ENCODE results near the gene IL32. TPM values are rescaled to one million over a fixed set of nuclear protein-coding genes. Genes with fewer than 3 reads are reported as not detected.
"Not testable (repeated sequence)": the region's sequence is repeated elsewhere in the genome, so short reads cannot be mapped to it uniquely, and the experiment has no call there.

Gene IL32
- total and polyA plus RNA-seq, 5 experiments from 2014 or later: 363 to 2,118 (median 1,686) TPM

GRCh38 chr16:3065742-3066439 is 451 bp downstream of the IL32 start:
- no peaks in the 10 kb centered on the region for H3K9me3 Mint-ChIP-seq
- H3K27me3 Mint-ChIP-seq: no peaks in the 10 kb centered on the region
- H3K4me1 Mint-ChIP-seq: peaks cover 30 to 72% (median 68%) of the 10 kb centered on the region in 4 donors
- H3K36me3 Mint-ChIP-seq: peaks cover 7 to 36% (median 9%) of the 10 kb centered on the region in 3 donors
- peak overlapping the region; percentile 97 to 100 (median 98) for H3K27ac Mint-ChIP-seq
- peak in 3 of 10 donors; percentile 26 to 47 (median 40) for DNase-seq
- POLR2A ChIA-PET: interaction anchor here (0.6 to 17.1 kb wide), 18 partner anchors 7 to 391 kb away, joined by 3 to 278 read pairs (median 6); partner anchors contain the start of genes ZNF213 and ZSCAN10
- peak overlapping the region; percentile 97 to 100 (median 100) for H3K4me3 Mint-ChIP-seq
- peak; percentile 51 to 54 for ATAC-seq

GRCh38 chr16:3066440-3066748 is 954 bp downstream of the IL32 start:
- H3K36me3 Mint-ChIP-seq: peaks cover 7 to 36% (median 9%) of the 10 kb centered on the region in 3 donors
- POLR2A ChIA-PET: interaction anchor here (0.6 to 17.1 kb wide), 13 partner anchors 7 to 391 kb away, joined by 3 to 278 read pairs (median 11); partner anchors contain the start of genes ZNF213 and ZSCAN10
- no peaks in the 10 kb centered on the region for H3K27me3 Mint-ChIP-seq
- peak overlapping the region; percentile 97 to 100 (median 100) for H3K4me3 Mint-ChIP-seq
- peaks cover 33 to 75% (median 72%) of the 10 kb centered on the region in 4 donors for H3K4me1 Mint-ChIP-seq
- peak in 1 of 2 donors; percentile 12 for ATAC-seq
- H3K27ac Mint-ChIP-seq: peak overlapping the region; percentile 97 to 100 (median 98)
- no peaks in the 10 kb centered on the region for H3K9me3 Mint-ChIP-seq
- no peak for DNase-seq

- peaks cover 7 to 36% (median 9%) of the 10 kb centered on the region in 3 donors for H3K36me3 Mint-ChIP-seq
- H3K4me3 Mint-ChIP-seq: peak overlapping the region; percentile 89 to 100 (median 98)
- DNase-seq (no peak), ATAC-seq (no peak)
- peaks cover 42 to 85% (median 71%) of the 10 kb centered on the region in 4 donors for H3K4me1 Mint-ChIP-seq
- POLR2A ChIA-PET: interaction anchor here (0.7 to 17.1 kb wide), 6 partner anchors 8 to 61 kb away, joined by 3 to 278 read pairs (median 96); partner anchors contain the start of genes ZNF213 and ZSCAN10
- H3K27me3 Mint-ChIP-seq: no peaks in the 10 kb centered on the region
- peak overlapping the region; percentile 88 to 100 (median 97) for H3K27ac Mint-ChIP-seq
- H3K9me3 Mint-ChIP-seq: no peaks in the 10 kb centered on the region
Observed at GRCh38 chr16:3068487-3068886, 3.0 kb downstream of the IL32 start.

- Mint-ChIP-seq H3K4me1 (peaks cover 45 to 86% (median 72%) of the 10 kb centered on the region in 4 donors), H3K4me3 (peak overlapping the region; percentile 9 to 73 (median 46)), H3K27ac (peak overlapping the region; percentile 81 to 100 (median 91)), H3K36me3 (peaks cover 7 to 36% (median 9%) of the 10 kb centered on the region in 3 donors)
- POLR2A ChIA-PET: interaction anchor here (0.7 to 17.1 kb wide), 4 partner anchors 10 to 61 kb away, joined by 3 to 278 read pairs (median 149); partner anchors contain the start of genes ZNF213 and ZSCAN10
- H3K27me3 Mint-ChIP-seq, H3K9me3 Mint-ChIP-seq, ATAC-seq, DNase-seq: not testable (repeated sequence)
Observed at GRCh38 chr16:3069146-3069545, 3.7 kb downstream of the IL32 start.

- Mint-ChIP-seq H3K27me3 (no peaks in the 10 kb centered on the region), H3K4me1 (peaks cover 53 to 94% (median 72%) of the 10 kb centered on the region in 4 donors), H3K9me3 (no peaks in the 10 kb centered on the region), H3K27ac (peak overlapping the region; percentile 56 to 100 (median 91)), H3K4me3 (peak overlapping the region in 5 of 10 donors; percentile 18 to 73 (median 52)), H3K36me3 (peaks cover 5 to 34% (median 6%) of the 10 kb centered on the region in 3 donors)
- ATAC-seq (no peak), DNase-seq (no peak)
- POLR2A ChIA-PET: interaction anchor here (1.0 to 17.1 kb wide), 7 partner anchors 8 to 78 kb away, joined by 3 to 261 read pairs (median 8); partner anchors contain the start of gene ZSCAN10
Observed at GRCh38 chr16:3070608-3071111, 5.2 kb downstream of the IL32 start.

GRCh38 chr16:3071655-3072054 is 6.2 kb downstream of the IL32 start:
- Mint-ChIP-seq H3K4me1 (peaks cover 58 to 95% (median 80%) of the 10 kb centered on the region in 4 donors), H3K27ac (peak overlapping the region; percentile 66 to 100 (median 91)), H3K27me3 (no peaks in the 10 kb centered on the region), H3K9me3 (peaks cover 0 to 2% (median 0%) of the 10 kb centered on the region in 9 donors), H3K4me3 (peak overlapping the region in 9 of 10 donors; percentile 29 to 75 (median 56)), H3K36me3 (peaks cover 0 to 32% (median 4%) of the 10 kb centered on the region in 3 donors)
- DNase-seq: no peak
- no peak for ATAC-seq
- POLR2A ChIA-PET: interaction anchor here (0.6 to 17.1 kb wide), 7 partner anchors 9 to 57 kb away, joined by 3 to 261 read pairs (median 8); partner anchors contain the start of gene ZSCAN10

- H3K9me3 Mint-ChIP-seq, DNase-seq, H3K27me3 Mint-ChIP-seq, ATAC-seq: not testable (repeated sequence)
- Mint-ChIP-seq H3K4me3 (peak overlapping the region in 8 of 10 donors; percentile 29 to 75 (median 60)), H3K36me3 (peaks cover 0 to 30% (median 4%) of the 10 kb centered on the region in 3 donors), H3K4me1 (peaks cover 57 to 95% (median 85%) of the 10 kb centered on the region in 4 donors), H3K27ac (peak overlapping the region; percentile 66 to 100 (median 91))
- POLR2A ChIA-PET: interaction anchor here (2.2 to 17.1 kb wide), 4 partner anchors 10 to 57 kb away, joined by 7 to 261 read pairs (median 8); partner anchors contain the start of gene ZSCAN10
Observed at GRCh38 chr16:3072148-3072547, 6.7 kb downstream of the IL32 start.

GRCh38 chr16:3072576-3073263 is 7.3 kb downstream of the IL32 start:
- ATAC-seq (peak in 1 of 2 donors; percentile 29), DNase-seq (peak in 7 of 10 donors; percentile 21 to 74 (median 46))
- Mint-ChIP-seq H3K36me3 (peaks cover 1 to 24% (median 3%) of the 10 kb centered on the region in 3 donors), H3K4me1 (peaks cover 53 to 94% (median 86%) of the 10 kb centered on the region in 4 donors), H3K27ac (peak overlapping the region; percentile 92 to 100 (median 98)), H3K4me3 (peak overlapping the region in 7 of 10 donors; percentile 41 to 87 (median 78))
- POLR2A ChIA-PET: interaction anchor here (0.5 to 17.1 kb wide), 6 partner anchors 9 to 58 kb away, joined by 3 to 261 read pairs (median 7); partner anchors contain the start of gene ZSCAN10
- not testable (repeated sequence) for H3K27me3 Mint-ChIP-seq, H3K9me3 Mint-ChIP-seq

- Mint-ChIP-seq H3K27me3 (no peaks in the 10 kb centered on the region), H3K4me3 (peak overlapping the region; percentile 31 to 89 (median 82)), H3K9me3 (peaks cover 0 to 7% (median 0%) of the 10 kb centered on the region in 9 donors), H3K4me1 (peaks cover 54 to 94% (median 88%) of the 10 kb centered on the region in 4 donors), H3K27ac (peak overlapping the region; percentile 92 to 100 (median 98)), H3K36me3 (peaks cover 4 to 17% (median 5%) of the 10 kb centered on the region in 3 donors)
- POLR2A ChIA-PET: interaction anchor here (0.5 to 17.1 kb wide), 5 partner anchors 8 to 57 kb away, joined by 3 to 261 read pairs (median 8); partner anchors contain the start of genes IL32 and ZSCAN10
- ATAC-seq (no peak), DNase-seq (no peak)
Observed at GRCh38 chr16:3073448-3073847, 8.0 kb downstream of the IL32 start.

- H3K27me3 Mint-ChIP-seq: no peaks in the 10 kb centered on the region
- peak; percentile 37 to 93 (median 82) for DNase-seq
- peaks cover 5 to 8% (median 5%) of the 10 kb centered on the region in 3 donors for H3K36me3 Mint-ChIP-seq
- peak; percentile 91 to 96 for ATAC-seq
- POLR2A ChIA-PET: interaction anchor here (0.6 to 17.1 kb wide), 19 partner anchors 9 to 427 kb away, joined by 3 to 261 read pairs (median 6); partner anchors contain the start of genes HCFC1R1, IL32, THOC6 and TNFRSF12A
- peaks cover 0 to 7% (median 0%) of the 10 kb centered on the region in 9 donors for H3K9me3 Mint-ChIP-seq
- peaks cover 53 to 89% (median 87%) of the 10 kb centered on the region in 4 donors for H3K4me1 Mint-ChIP-seq
- H3K4me3 Mint-ChIP-seq: peak overlapping the region; percentile 58 to 89 (median 82)
- H3K27ac Mint-ChIP-seq: peak overlapping the region; percentile 92 to 100 (median 98)
Observed at GRCh38 chr16:3074860-3075522, 9.6 kb downstream of the IL32 start.

- Mint-ChIP-seq H3K4me1 (peaks cover 51 to 86% (median 84%) of the 10 kb centered on the region in 4 donors), H3K27me3 (no peaks in the 10 kb centered on the region), H3K4me3 (peak overlapping the region; percentile 58 to 89 (median 82)), H3K9me3 (peaks cover 0 to 7% (median 0%) of the 10 kb centered on the region in 9 donors), H3K36me3 (peaks cover 0 to 8% (median 5%) of the 10 kb centered on the region in 3 donors), H3K27ac (peak overlapping the region; percentile 92 to 100 (median 98))
- ATAC-seq (peak; percentile 15 to 34), DNase-seq (no peak)
- POLR2A ChIA-PET: interaction anchor here (0.9 to 17.1 kb wide), 13 partner anchors 9 to 83 kb away, joined by 3 to 261 read pairs (median 16); partner anchors contain the start of genes HCFC1R1, IL32, THOC6 and TNFRSF12A
Observed at GRCh38 chr16:3075523-3075915, 10.1 kb downstream of the IL32 start.
